ENCODE data around the gene DOCK1.
"Not testable (repeated sequence)": the region's sequence is repeated elsewhere in the genome, so short reads cannot be mapped to it uniquely, and the experiment has no call there.

Gene DOCK1

DNA sequence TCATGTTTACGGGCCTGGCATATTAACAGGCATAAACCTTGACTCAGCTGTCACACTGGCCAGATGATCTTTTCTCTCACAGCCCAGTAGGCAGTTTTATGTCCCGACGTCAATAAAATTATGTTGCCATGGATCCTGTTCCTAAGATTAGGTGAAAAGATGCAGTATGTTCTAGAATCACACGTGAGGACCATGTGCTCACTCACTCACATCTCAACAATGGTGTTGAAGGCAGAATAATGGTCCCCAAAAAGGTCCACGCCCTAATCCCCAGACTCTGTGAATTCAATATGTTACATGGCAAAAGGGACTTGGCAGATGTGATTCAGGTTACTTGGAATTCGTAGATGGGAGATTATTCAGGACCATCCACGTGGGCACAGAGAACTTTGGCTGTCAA, 3.5 kb downstream of the DOCK1 start:
- in situ Hi-C loops (cut with HindIII; ENCODE audit: low sequenced_read_pairs), result no loop called here
- TF ChIP-seq, protein P1, sequence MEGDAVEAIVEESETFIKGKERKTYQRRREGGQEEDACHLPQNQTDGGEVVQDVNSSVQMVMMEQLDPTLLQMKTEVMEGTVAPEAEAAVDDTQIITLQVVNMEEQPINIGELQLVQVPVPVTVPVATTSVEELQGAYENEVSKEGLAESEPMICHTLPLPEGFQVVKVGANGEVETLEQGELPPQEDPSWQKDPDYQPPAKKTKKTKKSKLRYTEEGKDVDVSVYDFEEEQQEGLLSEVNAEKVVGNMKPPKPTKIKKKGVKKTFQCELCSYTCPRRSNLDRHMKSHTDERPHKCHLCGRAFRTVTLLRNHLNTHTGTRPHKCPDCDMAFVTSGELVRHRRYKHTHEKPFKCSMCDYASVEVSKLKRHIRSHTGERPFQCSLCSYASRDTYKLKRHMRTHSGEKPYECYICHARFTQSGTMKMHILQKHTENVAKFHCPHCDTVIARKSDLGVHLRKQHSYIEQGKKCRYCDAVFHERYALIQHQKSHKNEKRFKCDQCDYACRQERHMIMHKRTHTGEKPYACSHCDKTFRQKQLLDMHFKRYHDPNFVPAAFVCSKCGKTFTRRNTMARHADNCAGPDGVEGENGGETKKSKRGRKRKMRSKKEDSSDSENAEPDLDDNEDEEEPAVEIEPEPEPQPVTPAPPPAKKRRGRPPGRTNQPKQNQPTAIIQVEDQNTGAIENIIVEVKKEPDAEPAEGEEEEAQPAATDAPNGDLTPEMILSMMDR (IDR thresholded peaks at IDR 0.05; ENCODE audit: low read depth, low read length), result no peak
- DNase-seq (ENCODE audit: low read depth, low spot score), result no peak
- no peak overlapping the region for H3K4me3 ChIP-seq (ENCODE audit: low read depth, low read length)

DNA sequence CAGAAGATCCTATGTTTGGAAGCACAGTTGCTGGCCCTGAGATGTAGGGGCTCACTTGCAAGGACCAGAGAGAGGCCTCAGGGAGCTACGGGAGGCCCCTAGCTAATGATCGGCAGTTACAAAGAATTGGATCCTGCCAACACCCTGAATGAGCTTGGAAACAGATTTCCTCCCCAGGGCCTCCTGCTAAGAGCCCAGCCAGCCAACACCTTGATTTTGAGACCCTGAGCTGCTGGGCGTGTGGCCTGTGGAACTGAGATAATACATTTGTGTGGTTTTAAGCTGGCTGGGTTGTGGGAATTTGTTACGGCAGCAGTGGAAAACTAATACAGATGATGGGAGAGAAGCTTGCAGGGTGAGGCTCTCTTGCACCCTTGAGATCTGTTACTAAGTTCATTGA, 3.9 kb downstream of the DOCK1 start:
- in situ Hi-C loops (cut with HindIII; ENCODE audit: low sequenced_read_pairs), result no loop called here
- DNase-seq (ENCODE audit: low read depth, low spot score), result no peak
- TF ChIP-seq, protein P1 (IDR thresholded peaks at IDR 0.05; ENCODE audit: low read depth, low read length), result no peak
- H3K4me3 ChIP-seq (ENCODE audit: low read depth, low read length), result no peak overlapping the region

DNA sequence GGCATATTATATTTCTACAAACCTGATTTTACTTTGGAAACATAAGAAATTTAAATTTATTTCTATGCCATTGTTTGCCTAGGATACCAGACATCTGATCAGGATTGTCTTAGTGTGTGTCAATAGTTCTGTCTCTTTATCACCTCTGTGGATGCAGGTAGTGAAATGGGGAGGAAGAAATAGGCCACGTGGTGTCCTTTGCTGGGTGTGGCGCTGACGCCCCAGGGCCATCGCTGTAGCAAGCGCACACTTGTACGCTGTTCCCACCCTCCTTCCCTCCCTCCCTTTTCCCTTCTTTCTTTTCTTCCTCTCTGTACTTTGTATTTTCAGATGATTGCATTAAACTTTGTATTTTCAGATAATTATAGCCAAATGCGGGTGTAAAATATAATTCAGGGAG, 5.0 kb downstream of the DOCK1 start:
- H3K4me3 ChIP-seq (ENCODE audit: low read depth, low read length), result no peak overlapping the region
- in situ Hi-C loops (cut with HindIII; ENCODE audit: low sequenced_read_pairs), result no loop called here
- TF ChIP-seq, protein P1 (IDR thresholded peaks at IDR 0.05; ENCODE audit: low read depth, low read length), result no peak
- no peak for DNase-seq (ENCODE audit: low read depth, low spot score)

DNA sequence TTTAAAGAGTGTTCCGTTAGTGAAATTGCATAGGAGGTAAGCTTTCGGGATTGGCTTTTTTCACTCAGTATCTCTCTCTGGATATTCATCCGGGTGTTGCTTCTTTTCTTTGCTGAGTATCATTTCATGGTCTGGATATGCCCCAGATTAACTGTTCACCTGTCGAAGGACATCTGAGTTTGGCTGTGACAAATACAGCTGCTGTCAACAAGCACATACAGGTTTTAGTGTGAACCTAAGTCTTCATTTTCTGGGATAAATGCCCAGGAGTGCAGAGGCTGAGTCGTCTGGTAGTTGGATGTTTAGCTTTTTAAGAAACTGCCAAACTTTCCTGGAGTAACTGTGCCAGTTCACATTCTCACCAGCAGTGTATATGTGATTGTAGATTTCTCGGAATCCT, 5.6 kb downstream of the DOCK1 start:
- TF ChIP-seq, protein P1 (IDR thresholded peaks at IDR 0.05; ENCODE audit: low read depth, low read length), result no peak
- no peak overlapping the region for H3K4me3 ChIP-seq (ENCODE audit: low read depth, low read length)
- no peak for DNase-seq (ENCODE audit: low read depth, low spot score)
- in situ Hi-C loops (cut with HindIII; ENCODE audit: low sequenced_read_pairs), result no loop called here

DNA sequence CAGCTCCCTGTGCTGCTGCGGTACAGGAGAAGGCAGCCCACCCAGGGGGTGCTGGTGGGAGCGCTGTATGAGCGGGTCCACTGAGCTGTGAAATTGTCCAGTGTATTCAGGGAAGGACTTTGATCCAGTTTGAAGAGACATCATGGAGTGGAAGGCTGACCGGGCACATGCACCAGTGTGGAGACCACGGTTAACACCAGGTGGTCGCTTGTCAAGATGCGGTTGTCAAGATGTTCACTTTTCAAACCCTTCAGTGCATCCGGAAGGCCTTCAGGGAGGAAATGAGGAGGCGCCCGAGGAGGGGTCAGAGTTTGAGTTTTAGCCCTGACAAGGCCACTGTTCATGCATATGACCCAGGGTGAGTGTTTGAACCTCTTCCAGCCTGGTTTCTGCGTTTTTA, 6.1 kb downstream of the DOCK1 start:
- H3K4me3 ChIP-seq (ENCODE audit: low read depth, low read length), result no peak overlapping the region
- TF ChIP-seq, protein P1 (IDR thresholded peaks at IDR 0.05; ENCODE audit: low read depth, low read length), result no peak
- in situ Hi-C loops (cut with HindIII; ENCODE audit: low sequenced_read_pairs), result no loop called here
- DNase-seq (ENCODE audit: low read depth, low spot score), result no peak

DNA sequence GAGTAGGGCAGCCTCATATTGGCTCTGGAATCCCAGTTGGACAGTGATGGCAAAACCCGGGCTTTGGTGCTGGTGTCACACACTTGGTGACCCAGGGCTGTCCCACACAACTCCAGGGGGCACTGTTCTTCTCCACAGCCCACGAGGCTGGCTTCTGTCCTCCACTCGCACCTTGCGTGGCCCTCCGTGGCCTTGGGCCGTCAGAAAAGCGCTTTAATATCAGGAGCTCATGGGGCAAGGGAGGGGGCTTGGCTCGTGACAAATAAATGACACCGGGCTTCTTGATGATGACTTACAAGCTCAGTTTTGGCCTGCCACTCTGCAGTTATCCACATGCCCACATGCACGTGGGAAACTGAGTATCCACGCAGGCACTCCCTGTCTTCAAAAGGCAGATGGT, 8.1 kb downstream of the DOCK1 start:
- in situ Hi-C loops (cut with HindIII; ENCODE audit: low sequenced_read_pairs), result no loop called here
- no peak overlapping the region for H3K4me3 ChIP-seq (ENCODE audit: low read depth, low read length)
- TF ChIP-seq, protein P1 (IDR thresholded peaks at IDR 0.05; ENCODE audit: low read depth, low read length), result no peak
- no peak for DNase-seq (ENCODE audit: low read depth, low spot score)

DNA sequence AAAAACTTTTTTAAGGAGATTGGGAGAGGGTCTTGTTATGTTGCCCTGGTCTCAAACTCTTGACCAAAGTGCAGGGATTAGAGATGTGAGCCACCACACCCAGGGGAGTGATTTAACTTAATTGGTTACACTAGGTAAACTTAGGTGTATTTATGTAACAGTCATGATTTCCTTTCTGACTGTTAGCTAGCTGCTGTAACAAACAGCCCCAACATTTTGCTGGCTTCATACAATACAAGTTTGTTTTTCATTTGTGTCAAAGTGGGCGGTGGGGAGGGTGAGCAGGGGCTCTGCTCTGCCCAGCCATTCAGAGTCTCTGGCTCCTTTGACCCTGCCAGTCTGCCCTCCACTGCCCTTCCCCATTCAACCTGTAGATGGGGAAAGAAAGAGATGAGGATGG, 9.3 kb downstream of the DOCK1 start:
- TF ChIP-seq, protein P1 (IDR thresholded peaks at IDR 0.05; ENCODE audit: low read depth, low read length), result no peak
- no peak for DNase-seq (ENCODE audit: low read depth, low spot score)
- in situ Hi-C loops (cut with HindIII; ENCODE audit: low sequenced_read_pairs), result no loop called here
- no peak overlapping the region for H3K4me3 ChIP-seq (ENCODE audit: low read depth, low read length)

DNA sequence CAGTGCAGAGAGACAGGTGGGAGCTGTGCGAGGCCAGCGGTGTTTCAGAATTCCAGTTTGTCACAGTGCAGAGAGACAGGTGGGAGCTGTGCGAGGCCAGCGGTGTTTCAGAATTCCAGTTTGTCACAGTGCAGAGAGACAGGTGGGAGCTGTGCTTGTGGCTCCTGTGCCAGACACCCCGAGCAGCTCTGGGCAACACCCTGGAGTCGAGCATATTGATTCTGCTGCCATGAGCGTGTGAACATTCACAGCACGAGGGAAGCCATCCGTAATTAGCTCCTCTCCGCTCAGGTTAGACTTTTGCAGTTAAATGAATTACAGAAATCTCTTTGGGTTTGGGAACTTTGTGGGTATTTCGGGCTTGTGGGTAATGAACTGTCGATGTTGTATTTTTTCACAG, 11.7 kb downstream of the DOCK1 start:
- in situ Hi-C loops (cut with HindIII; ENCODE audit: low sequenced_read_pairs); H3K4me3 ChIP-seq (ENCODE audit: low read depth, low read length); DNase-seq (ENCODE audit: low read depth, low spot score): not testable (repeated sequence)
